Measurements from ENCODE around the gene TUBG1.
"Not testable (repeated sequence)": the region's sequence is repeated elsewhere in the genome, so short reads cannot be mapped to it uniquely, and the experiment has no call there.

TUBG1 gene

DNA sequence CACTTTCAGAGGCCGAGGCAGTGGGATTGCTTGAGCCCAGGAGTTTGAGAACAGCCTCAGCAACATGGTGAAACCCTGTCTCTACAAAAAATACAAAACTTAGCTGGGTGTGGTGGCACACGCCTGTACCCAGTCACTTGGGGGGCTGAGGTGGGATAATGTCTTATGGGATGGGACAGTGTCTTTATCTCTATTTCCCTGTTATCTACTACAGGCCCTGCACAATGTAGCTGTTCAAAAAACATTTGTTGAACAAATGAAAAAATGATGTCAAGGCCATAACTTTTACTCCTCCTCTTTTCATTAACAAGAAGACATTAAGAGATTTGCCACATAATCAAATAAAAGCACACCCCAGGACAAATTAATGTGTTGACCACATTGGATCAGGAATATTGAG, 13.8 kb downstream of the TUBG1 start:
- DNase-seq = no peak

DNA sequence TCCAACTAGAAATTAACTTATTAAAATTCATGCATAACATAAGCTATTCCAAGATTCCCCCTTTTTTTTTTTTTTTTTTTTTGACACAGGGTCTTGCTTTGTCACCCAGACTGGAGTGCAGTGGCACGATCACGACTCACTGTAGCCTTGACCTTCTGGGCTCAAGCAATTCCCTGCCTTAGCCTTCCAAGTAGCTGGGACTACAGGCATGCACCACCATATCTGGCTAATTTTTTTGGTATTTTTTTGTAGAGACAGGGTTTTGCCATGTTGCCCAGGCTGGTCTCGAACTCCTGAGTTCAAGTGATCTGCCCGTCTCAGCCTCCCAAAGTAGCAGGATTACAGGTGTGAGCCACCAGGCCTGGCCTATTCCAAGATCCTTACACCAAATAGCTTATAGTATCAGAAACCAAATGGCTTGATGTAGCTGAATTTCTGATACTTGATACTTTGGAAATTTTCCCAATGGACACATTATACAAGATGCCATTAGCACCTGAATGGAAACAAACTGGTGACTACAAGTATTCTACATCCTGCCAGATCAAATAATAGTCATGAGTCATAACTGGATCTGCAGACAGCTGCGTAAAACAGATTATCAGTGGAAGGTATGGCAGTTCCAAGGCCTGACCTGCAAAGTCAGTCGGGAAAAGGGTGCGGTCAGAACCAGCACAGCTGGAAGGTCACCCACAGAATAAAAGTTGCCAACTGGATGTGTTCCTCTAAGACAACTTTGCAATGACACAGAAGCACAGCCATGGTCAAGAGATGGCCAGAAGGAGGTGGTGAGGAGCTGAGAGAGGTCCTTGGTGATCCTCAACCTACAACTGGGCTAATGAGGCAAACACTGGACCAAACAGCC, 14.5 kb downstream of the TUBG1 start:
- DNase-seq = no peak

DNA sequence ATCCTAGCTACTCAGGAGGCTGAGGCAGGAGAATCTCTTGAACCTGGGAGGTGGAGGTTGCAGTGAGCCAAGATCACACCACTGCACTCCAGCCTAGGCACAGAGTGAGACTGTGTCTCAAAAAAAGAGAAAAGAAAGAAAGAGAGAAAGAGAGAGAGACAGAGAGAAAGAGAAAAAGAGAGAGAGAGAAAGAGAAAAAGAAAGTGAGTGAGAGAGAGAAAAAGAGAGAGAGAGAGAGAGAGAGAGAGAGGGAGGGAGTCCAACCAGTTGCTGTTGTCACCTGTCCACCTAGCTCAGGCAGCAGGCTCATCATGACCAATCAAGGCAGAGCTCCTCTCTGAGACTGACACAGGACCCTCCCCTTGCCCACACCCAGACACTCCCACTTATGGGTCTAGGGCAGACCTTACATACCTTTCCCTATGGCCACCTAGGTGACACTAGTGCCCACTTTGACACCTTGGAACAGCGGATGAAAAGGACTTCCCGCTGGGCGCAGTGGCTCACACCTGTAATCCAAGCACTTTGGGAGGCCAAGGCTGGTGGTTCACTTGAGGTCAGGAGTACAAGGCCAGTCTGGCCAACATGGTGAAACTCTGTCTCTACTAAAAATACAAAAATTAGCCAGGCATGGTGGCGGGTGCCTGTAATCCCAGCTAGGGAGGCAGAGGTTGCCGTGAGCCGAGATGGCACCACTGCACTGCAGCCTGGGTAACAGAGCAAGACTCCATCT, 17.7 kb downstream of the TUBG1 start:
- DNase-seq = not testable (repeated sequence)

DNA sequence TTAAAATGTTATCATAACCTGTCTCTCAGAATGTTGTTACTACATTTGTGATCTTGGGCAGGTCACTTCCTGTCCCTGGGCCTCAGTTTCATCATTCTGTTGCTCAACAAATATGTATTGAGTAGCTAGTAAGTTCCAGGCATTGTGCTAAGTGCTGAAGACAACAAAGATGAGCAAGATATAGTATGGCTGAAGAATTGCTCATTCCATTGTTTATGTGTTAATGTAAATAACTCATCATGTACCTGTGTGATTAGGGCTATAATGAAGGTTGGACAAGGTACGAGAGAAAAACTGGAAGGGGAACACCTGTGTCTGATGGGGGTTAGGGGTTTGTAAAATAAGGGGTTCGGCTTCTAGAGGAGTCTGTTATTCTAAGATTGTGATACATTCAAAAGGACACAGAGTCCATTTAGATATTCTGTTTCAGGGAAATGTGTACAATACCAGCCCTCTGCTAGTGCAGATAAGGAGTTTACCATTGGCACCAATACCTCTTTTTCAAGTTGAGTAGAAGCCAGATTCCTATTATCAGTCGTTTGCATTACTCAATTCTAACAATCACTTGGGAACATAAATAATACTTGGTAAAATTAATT, 20.0 kb downstream of the TUBG1 start:
- no peak for DNase-seq

DNA sequence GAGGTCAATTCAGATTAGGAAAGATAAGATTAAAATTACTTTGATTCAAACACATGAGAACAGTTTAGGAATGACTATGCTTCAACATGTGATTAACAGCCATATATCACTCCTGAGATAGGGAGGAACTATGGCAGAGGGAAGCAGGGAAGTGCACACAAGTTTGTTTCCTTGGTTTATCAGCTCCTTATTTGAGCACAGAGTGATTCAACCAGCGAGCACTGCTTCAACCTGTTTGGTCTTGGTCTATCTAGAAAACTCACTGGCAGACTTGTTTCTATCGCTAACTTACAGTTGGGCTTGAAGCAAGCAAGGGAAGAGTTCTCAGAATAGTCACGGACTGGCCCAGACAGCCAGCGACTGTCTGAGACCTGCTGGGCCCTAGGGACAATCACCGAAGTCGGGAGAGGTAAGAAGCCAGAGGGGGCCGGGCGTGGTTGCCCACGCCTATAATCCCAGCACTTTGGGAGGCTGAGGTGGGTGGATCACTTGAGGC, 23.5 kb downstream of the TUBG1 start:
- DNase-seq = no peak

DNA sequence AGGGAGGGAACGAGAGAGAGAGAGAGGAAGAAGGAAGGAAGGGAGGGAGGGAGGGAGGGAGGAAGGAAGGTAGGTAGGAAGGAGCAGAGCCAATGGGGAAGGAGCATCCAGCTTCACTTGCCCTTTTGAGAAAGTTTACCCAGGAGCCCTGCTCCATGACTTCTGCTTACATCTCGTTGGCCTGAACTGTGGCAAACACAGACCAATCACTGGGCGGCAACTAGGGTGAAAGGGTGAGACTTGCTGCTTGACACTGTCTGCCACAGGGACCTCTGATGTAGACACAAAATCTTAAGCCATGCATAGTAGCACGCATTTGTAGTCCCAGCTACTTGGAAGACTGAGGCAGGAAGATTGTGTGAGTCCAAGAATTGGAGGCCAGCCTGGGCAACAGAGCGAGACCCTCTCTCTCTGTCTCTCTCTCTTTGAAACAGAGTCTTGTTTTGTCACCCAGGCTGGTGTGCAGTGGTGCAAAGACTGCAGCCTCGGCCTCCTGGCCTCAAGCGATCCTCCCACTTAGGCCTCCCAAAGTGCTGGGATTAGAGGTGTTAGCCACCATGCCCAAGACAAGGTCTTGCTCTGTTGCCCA, 30.1 kb downstream of the TUBG1 start:
- no peak for DNase-seq

DNA sequence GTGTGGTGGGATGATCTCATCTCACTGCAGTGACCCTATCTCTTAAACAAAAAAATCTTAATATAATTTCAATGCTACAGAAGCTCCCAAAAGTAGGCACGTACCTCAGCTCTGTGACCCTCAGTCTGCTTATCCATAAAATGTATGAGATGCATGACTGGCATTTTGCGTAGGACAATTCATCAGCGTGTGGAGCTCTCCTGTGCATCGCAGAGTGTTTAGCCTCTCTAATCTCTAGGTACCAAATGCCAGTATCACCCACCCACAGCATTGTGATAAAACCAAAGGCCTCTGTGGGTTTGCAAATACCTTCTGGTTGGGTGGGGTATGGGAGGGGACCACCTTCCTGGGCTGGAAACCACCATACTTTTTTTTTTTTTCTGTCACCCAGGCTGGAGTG, 30.6 kb downstream of the TUBG1 start:
- no peak for DNase-seq

DNA sequence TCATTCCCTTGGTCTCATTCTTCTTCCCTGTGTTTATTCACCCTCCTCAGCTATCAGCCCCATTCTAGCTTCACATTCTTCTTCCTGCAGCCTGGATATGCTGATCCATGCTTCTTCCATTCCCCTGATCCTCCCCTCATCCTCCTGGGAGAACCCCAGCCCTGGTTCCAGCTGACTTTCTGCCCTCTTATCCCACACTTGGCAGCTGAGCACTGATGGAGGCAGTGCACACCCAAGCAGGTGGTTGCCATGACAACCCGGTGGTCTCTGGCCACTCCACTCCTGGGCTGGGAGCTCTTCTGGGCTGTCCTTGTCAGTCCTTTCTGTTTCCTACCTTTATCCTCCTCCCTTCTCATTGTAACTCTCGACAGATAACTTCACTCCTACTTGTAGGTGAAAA, 32.9 kb downstream of the TUBG1 start:
- no peak for DNase-seq

DNA sequence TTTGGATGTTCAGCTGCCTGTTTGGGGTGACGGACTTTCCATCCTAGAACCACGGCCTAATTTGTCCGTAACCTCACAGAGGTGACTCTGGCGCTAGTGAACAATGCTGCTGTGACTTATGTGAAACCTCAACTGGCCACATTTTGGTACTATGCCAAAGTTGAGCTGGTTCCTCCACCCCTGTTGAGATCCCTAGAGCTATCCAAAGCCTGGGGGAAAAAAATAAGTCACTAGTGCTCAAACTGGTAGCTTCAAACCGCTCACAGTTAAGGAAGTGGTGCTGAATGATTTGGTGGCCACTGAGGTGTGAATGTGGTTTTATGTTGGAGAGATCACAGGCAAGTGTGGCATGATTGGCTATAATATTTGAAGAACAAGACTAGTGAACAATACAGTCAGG, 38.3 kb downstream of the TUBG1 start:
- DNase-seq = no peak

DNA sequence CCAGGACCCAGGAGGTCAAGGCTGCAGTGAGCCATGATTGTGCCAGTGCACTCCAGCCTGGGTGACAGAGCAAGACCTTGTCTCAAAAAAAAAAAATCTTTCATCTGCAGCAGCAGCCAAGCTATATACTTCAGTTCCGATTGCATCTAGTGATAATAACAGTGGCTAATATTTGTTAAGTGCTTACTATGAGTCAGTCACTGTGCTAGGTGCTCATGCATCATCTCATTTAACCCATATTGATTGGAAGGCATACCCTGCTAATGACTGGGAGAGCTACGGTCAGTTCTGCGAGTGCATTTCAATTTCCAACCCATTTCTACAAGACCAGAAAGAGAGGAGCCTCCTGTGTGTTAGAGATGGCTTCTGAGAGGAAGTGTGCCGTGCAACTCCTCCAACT, 41.9 kb downstream of the TUBG1 start:
- DNase-seq = no peak

DNA sequence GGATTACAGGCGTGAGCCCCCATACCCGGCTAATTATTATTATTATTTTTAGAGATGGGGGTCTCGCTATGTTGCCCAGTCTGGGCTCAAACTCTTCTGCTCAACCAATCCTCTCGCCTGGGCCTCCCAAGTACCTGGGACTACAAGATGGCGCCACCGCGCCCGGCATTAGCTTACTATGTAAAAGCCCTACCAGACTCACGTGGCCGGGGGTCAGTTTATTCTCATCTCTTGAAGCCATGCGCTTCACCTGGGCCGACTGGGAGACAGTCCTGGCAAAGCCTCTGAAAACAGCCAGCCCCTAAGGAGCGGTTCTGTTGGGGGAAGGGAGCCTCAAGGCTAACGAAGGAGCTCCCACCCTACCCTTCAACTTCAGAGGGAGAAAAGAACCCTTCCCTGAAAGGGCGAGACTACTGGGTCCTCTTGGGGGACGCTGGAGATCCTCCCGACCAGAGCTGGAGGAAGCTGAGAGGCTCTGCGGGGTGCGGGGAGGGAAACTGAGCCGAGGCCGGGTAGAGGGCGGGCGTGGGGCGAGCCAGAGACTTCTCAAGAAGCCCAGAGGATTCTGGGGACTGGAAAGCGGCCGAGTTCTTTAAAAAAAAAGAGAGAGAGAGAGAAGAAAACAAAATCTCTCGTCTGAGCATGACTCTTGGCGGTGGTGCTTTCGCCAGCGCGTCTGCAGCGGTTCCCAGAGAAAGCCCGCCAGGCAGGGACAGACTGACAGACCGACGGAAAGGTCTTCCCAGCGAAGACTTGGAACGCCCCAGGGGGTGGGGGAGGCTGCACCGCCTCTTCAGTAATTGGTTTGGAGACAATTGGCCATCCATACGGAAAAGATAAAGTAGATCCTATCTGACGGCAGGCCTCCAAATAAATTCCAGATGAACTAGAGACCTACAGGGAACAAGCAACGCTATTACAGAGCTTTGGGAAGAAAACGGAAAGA, 44.0 kb downstream of the TUBG1 start:
- DNase-seq = peak in 36 of 56 donors; percentile 5 to 77 (median 28)

DNA sequence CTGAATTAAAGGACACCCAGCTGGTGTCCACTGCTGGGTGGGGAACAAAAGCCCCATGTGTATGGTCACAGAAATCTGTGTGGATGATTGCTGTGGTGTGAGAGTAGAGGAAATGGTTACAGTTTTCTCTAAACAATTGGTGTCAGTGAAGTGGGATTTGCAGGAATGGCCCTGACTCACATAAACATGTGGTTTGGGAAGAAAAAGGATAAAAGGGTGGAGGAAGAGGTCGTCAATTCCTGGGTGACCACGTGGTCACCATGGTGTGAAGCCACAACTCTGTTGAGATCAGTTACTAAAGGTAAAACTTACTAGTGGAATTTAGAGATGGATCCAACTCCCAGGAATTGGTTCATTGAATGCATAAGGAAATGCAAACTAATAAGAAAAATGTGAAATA, 46.0 kb downstream of the TUBG1 start:
- DNase-seq = no peak

DNA sequence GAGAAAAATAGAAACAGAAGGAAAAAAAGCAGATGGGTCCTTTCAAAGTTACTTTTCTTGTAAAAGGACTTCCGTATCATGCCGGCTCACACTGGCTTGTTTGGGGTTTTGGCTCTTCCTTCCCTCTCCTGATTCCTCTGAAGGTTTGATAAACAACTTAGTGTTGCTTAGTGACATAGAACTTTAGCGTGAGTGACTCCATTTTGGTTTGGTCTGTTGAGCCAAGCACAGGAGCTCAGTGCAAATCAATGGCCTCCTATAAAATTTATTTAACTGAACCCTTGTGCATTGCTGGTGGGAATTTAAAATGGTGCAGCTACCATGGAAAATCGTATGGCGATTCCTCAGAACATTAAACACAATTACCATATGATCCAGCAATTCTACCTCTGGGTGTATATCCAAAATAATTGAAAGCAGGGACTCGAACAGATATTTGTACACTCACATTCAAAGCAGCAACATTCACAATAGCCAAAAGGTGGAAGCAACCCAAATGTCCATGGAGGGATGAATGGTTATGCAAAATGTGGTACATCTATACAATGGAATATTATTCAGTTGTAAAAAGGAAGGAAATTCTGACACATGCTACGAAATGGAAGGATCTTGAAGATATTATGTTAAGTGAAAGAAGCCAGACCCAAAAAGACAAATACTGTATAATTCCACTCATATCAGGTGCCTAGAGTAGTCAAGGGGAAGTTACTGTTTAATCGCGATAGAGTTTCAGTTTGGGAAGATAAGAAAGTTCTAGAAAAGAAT, 48.5 kb downstream of the TUBG1 start:
- no peak for DNase-seq

DNA sequence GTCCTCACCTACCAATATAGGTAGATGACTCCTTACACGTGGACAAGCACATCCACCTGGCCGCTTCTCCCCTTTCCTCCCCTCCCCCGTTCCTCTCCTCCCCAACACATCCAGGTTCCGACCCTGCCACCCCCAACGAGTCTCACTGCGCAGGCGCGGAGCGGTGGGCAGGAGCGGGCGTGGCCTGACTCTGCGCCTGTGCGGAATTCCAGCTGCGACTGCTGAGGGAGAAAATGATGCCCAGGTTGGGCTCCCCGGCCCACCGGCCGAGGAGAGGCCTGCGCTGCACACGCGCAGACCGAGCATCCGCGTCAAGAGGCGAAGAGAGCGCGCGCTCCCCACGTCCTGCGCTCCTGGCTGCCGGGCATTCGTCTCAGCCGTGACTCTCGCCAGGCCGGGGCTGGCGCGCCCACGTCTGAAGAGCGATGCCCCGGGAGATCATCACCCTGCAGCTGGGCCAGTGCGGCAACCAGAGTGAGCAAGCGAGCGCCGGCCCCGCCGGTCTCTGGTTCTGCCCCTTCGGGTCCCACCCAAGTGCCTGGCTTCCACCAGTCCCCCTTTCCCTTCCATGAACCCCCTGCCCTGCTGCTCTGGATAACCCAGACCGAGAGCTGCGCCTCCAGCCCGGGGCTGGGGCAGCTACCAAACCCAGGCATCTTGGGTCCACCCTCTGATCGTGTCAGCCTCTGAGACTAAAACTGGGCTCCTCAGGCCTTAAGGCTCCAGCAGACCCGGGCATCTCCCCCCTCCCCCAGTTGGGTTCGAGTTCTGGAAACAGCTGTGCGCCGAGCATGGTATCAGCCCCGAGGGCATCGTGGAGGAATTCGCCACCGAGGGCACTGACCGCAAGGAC, 49.8 kb downstream of the TUBG1 start, which contains the start of gene TUBG2:
Gene TUBG2, plus strand, starts transcription at position 206 of the 853 bp plus-strand sequence. Its CDS starts 220 bp downstream, at position 426.
- peak in 54 of 56 donors; percentile 30 to 91 (median 78) for DNase-seq

DNA sequence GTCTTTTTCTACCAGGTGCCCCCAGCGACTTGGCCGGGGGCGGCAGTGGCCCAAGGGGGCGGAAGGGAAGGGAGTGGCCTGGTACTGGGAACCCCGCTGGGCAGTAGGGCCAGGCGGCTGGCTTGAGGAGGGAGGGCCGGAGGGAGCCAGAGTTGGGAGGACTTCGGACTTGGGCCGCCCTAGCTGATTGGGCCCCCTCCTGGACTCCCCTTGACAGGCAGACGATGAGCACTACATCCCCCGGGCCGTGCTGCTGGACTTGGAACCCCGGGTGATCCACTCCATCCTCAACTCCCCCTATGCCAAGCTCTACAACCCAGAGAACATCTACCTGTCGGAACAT, 50.4 kb downstream of the TUBG1 start:
- DNase-seq = not testable (repeated sequence)

DNA sequence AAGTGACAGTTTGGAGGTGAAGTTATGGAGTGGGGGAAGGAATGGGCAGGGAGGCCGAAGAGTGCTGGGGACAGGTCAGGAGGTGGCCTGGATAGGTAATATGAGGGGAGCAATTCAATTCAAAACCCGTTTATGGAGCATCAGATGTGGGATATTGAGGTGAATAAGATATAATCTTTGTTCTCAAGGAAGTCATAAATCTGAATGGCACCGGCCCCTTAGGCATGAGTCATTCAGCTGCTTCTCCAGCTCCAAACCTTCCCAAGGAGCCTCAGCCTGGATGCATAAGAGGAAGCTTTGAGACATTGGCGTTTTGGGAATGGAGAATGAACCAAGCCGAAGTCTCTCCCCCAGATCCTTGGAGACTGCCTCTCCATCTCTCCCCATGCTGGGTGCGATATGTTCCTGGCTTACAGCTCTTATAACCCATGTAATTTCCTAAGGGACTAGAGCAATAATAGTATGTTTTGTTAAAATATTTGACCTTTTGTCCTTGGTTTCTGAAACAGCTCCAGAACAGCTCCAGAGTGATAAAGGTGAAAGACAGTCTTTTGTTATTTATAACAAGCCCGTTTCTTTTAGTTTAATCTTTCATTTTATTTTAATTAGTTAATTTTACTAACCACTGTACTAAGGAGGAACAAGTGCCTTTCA, 51.3 kb downstream of the TUBG1 start:
- DNase-seq = no peak
